B cell (primary cell): ENCODE measurements around the gene ZNF774.

ENCODE experiments used
- EZH2 ChIP-seq: IDR thresholded peaks from 2 replicates; pipeline ENCODE4 v1.6.1; 2012; ENCODE audit warnings: borderline replicate concordance, low read depth, mild to moderate bottlenecking, moderate library complexity, low read length; ENCODE audit not compliant: insufficient read depth, poor library complexity, severe bottlenecking
- TF ChIP-seq, protein P1 (sequence below): fragments of 200-600 bp; IDR thresholded peaks from one replicate; pipeline ENCODE4 v1.8.0; 2022; ENCODE audit warnings: antibody characterized with exemption, mild to moderate bottlenecking

DNA sequence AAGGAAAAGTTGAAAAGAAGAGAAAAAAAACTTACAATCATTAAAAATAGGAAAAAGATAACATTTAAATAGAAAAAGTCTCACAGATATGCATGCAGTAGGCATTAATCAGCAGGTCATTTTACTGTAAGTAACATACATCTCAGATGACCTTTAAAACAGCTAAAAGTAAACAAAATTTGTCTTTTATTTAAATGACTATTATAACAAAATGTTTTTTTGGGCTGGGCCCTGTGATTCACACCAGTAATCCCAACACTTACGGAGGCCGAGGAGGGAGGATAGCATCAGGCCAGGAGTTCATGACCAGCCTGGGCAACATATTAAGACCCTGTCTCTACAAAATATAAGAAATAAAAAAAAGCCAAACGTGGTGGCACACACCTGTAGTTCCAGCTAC is 50.7 kb downstream of the ZNF774 start:
- TF ChIP-seq, protein P1, sequence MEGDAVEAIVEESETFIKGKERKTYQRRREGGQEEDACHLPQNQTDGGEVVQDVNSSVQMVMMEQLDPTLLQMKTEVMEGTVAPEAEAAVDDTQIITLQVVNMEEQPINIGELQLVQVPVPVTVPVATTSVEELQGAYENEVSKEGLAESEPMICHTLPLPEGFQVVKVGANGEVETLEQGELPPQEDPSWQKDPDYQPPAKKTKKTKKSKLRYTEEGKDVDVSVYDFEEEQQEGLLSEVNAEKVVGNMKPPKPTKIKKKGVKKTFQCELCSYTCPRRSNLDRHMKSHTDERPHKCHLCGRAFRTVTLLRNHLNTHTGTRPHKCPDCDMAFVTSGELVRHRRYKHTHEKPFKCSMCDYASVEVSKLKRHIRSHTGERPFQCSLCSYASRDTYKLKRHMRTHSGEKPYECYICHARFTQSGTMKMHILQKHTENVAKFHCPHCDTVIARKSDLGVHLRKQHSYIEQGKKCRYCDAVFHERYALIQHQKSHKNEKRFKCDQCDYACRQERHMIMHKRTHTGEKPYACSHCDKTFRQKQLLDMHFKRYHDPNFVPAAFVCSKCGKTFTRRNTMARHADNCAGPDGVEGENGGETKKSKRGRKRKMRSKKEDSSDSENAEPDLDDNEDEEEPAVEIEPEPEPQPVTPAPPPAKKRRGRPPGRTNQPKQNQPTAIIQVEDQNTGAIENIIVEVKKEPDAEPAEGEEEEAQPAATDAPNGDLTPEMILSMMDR: no peak
- no peak for TF ChIP-seq EZH2
